HepG2 (cell line): Measurements from ENCODE around the gene KAZN. TPM values are rescaled to one million over a fixed set of nuclear protein-coding genes. Genes with fewer than 3 reads are reported as not detected.

Experiments used
- ATAC-seq: fragments of 200-7000 bp; cut with Tn5 transposase; 3 replicates; pipeline ENCODE4 v1.9.1; 2020; ENCODE audit warnings: mild to moderate bottlenecking, moderate library complexity
- BruUV-seq: library from RNA; stranded (reverse); fragments of 400-500 nt; replicated peaks from 2 replicates; lab custom pipeline; 2021; lab: Mats Ljungman, UMichigan
- CTCF ChIA-PET: fragments of 300-600 bp; formaldehyde crosslinking; extraction: SDS; loops from one replicate; lab custom pipeline; 2021; ENCODE audit warnings: low total read pairs, inconsistent platforms, low intra/inter-chr PET ratio; lab: Yijun Ruan, JAX
- POLR2A ChIA-PET: fragments of 350-600 bp; sonication (Branson Sonifier 250); formaldehyde crosslinking; loops from one replicate; lab custom pipeline; 2020; ENCODE audit warnings: antibody characterized with exemption, inconsistent platforms; lab: Yijun Ruan, JAX
- DNase-seq: peaks from one replicate; pipeline ENCODE4 v3.0.0-alpha.2; 2015; ENCODE audit warnings: low spot score
- FAIRE-seq: peaks from 3 replicates; lab custom pipeline; 2011; peaks lifted over from hg19 to GRCh38; lab: Jason Lieb, UNC
- H2AFZ ChIP-seq: one replicate; pipeline ENCODE4 v1.6.1; 2011; ENCODE audit warnings: low read length, inconsistent platforms
- H3K27ac ChIP-seq: fragments of 300-600 bp; 3 replicates; pipeline ENCODE4 v1.8.0; 2011; ENCODE audit warnings: mixed run types, mild to moderate bottlenecking, mixed read lengths, low read length, inconsistent platforms; ENCODE audit not compliant: insufficient read depth; ENCODE audit errors: extremely low read length
- H3K27me3 ChIP-seq, 2 experiments: fragments of 200-600 bp in 1 of 2; 2 replicates in 1 of 2; 3 replicates in 1 of 2; pipeline versions ENCODE4 v1.6.0 to v1.8.0; 2011; ENCODE audit warnings: low read length in 2 of 2, mild to moderate bottlenecking in 2 of 2, moderate library complexity in 2 of 2, inconsistent platforms in 1 of 2; ENCODE audit not compliant: insufficient read depth in 2 of 2, control insufficient read depth in 1 of 2
- H3K36me3 ChIP-seq, 2 experiments: fragments of 200-600 bp in 1 of 2; replicated peaks in 1 of 2; 2 replicates in 1 of 2; 3 replicates in 1 of 2; pipeline versions ENCODE4 v1.5.1 to v1.8.0; 2011; ENCODE audit warnings: low read length in 2 of 2, inconsistent platforms in 1 of 2; ENCODE audit not compliant: insufficient read depth in 2 of 2, control insufficient read depth in 1 of 2
- H3K4me1 ChIP-seq: 2 replicates; pipeline ENCODE4 v1.5.1; 2012; ENCODE audit warnings: low read length, inconsistent platforms; ENCODE audit not compliant: insufficient read depth
- H3K4me2 ChIP-seq: 2 replicates; pipeline ENCODE4 v1.6.0; 2011; ENCODE audit warnings: low read depth, low read length, inconsistent platforms
- H3K4me3 ChIP-seq, 3 experiments: fragments of 200-600 bp in 1 of 3; sonication (generic), shearing (Covaris generic) in 1 of 3; replicated peaks in 1 of 3; 2 replicates each; pipeline ENCODE4 v1.5.1; 2011 to 2016; ENCODE audit warnings: low read length in 3 of 3, inconsistent platforms in 2 of 3, low read depth in 2 of 3, mild to moderate bottlenecking in 2 of 3, control low read depth in 1 of 3, mixed read lengths in 1 of 3; ENCODE audit not compliant: insufficient read depth in 1 of 3
- H3K79me2 ChIP-seq: one replicate; pipeline ENCODE4 v1.6.1; 2011; ENCODE audit warnings: low read length, inconsistent platforms; ENCODE audit not compliant: insufficient read depth
- H3K9ac ChIP-seq: 2 replicates; pipeline ENCODE4 v1.6.0; 2011; ENCODE audit warnings: mild to moderate bottlenecking, low read depth, low read length, inconsistent platforms; ENCODE audit not compliant: insufficient read depth
- H3K9me3 ChIP-seq: 2 replicates; pipeline ENCODE4 v1.5.1; 2012; ENCODE audit warnings: mild to moderate bottlenecking, low read length
- H4K20me1 ChIP-seq: 2 replicates; pipeline ENCODE4 v1.6.0; 2011; ENCODE audit warnings: inconsistent platforms, mild to moderate bottlenecking, low read length, moderate library complexity; ENCODE audit not compliant: insufficient read depth
- ARID4A ChIP-seq: sonication (generic); formaldehyde crosslinking; IDR thresholded peaks from 2 replicates; pipeline ENCODE4 v1.5.0; 2020; ENCODE audit warnings: mild to moderate bottlenecking, missing genetic modification reagents, borderline replicate concordance
- CBFB ChIP-seq: sonication (generic); formaldehyde crosslinking; IDR thresholded peaks from 2 replicates; pipeline ENCODE4 v1.4.0; 2020; ENCODE audit warnings: missing genetic modification reagents
- KLF11 ChIP-seq: IDR thresholded peaks from 2 replicates; pipeline ENCODE4 v1.6.1; 2016; ENCODE audit warnings: missing compliant biosample characterization
- PHB2 ChIP-seq: fragments of 450-650 bp; IDR thresholded peaks from 2 replicates; pipeline ENCODE4 v1.6.1; 2018; ENCODE audit not compliant: partially characterized antibody
- ZNF639 ChIP-seq: conservative IDR thresholded peaks from 2 replicates; pipeline ENCODE4 v1.6.1; 2018; ENCODE audit warnings: missing genetic modification reagents
- ZNF747 ChIP-seq: sonication (generic); formaldehyde crosslinking; IDR thresholded peaks from 2 replicates; pipeline ENCODE4 v1.8.1; 2023; ENCODE audit warnings: missing genetic modification reagents, mild to moderate bottlenecking, borderline replicate concordance
- ZSCAN12 ChIP-seq: sonication (generic); formaldehyde crosslinking; IDR thresholded peaks from 2 replicates; pipeline ENCODE4 v1.9.0; 2021; ENCODE audit warnings: mild to moderate bottlenecking, missing genetic modification reagents
- WGBS: methylation state at CpG from one replicate; pipeline ENCODE4 v1.1.6; 2017; ENCODE audit warnings: low lambda C conversion rate; 5-methylcytosine and 5-hydroxymethylcytosine counted together
- in situ Hi-C: cut with HindIII; loops from 2 replicates; pipeline ENCODE4 v1.10.0; 2017; ENCODE audit warnings: low pct_unique_long_range_greater_than_20kb; ENCODE audit not compliant: extremely low pct_ligation_motif_present
- intact Hi-C: fragments of 100-400 bp; cut with micrococcal nuclease; formaldehyde crosslinking; loops from one replicate; pipeline ENCODE4 v1.10.0; 2022; ENCODE audit not compliant: unreplicated experiment
- polyA plus RNA-seq, 8 experiments: library from polyadenylated mRNA; depleted of rRNA in 3 of 8; stranded (reverse) in 7 of 8; unstranded in 1 of 8; fragments of >200 nt; fragmentation: Illumina TruSeq in 4 of 8; extraction: Trizol in 4 of 8; gene quantifications; 2 replicates each; pipeline versions ENCODE4 v1.2.1 to v1.2.3, GENCODE V29; 2011 to 2016; ENCODE audit warnings: low read depth in 4 of 8, missing spikeins in 1 of 8, mixed read lengths in 1 of 8; ENCODE audit not compliant: insufficient read depth in 1 of 8
- total RNA-seq, 5 experiments: library from RNA; depleted of rRNA; stranded (reverse); fragments of >200 nt; fragmentation: Illumina TruSeq; extraction: Trizol; gene quantifications; 2 replicates each; pipeline ENCODE4 v1.2.3, GENCODE V29; 2016; ENCODE audit warnings: low read depth in 1 of 5
- TF ChIP-seq, protein P1 (sequence below): sonication (generic); formaldehyde crosslinking; IDR thresholded peaks from 2 replicates; pipeline ENCODE4 v1.4.0; 2020; ENCODE audit warnings: missing genetic modification reagents
- TF ChIP-seq, protein P2 (sequence below): sonication (generic); formaldehyde crosslinking; IDR thresholded peaks from 2 replicates; pipeline ENCODE4 v1.4.0; 2020; ENCODE audit warnings: missing genetic modification reagents
- TF ChIP-seq, protein P3 (sequence below): sonication (generic); formaldehyde crosslinking; conservative IDR thresholded peaks from 2 replicates; pipeline ENCODE4 v1.8.0; 2022; ENCODE audit warnings: low read depth, missing genetic modification reagents

The KAZN gene
- total and polyA plus RNA-seq, 2 of the 13 experiments (the other 11 are each of a cell fraction or from before 2014, with no cell fraction given) = 10.4 to 13.5 TPM

DNA sequence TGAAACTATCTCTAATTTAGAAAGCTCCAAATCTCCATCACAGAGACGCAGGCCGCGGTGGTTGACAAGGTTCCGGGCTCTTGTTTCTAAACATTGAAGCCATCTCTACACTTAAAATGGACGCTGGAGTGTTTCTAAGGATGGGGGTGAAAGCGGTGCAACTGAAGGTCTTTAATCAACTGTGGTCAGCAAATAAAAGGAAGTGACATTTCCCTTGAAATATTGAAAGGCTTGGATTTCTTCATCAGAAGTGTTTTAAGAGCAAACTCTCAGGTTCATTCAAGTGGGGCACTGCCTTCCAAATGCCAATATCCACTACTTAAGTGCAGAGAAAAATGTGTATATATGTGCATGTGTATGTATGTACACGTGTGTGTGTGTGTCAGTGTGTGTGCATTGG, 117.3 kb downstream of the KAZN start:
- Histone ChIP-seq H3K36me3 (no peaks in the 10 kb centered on the region), H3K27me3 (peaks cover 0 to 58% of the 10 kb centered on the region in 2 experiments; a peak in 2 of 5 replicates), H4K20me1 (no peaks in the 10 kb centered on the region), H3K79me2 (no peaks in the 10 kb centered on the region), H3K27ac (no peak overlapping the region), H3K4me1 (no peaks in the 10 kb centered on the region), H3K4me2 (no peak overlapping the region), H3K9ac (no peak overlapping the region), H3K4me3 (no peak overlapping the region), H3K9me3 (no peaks in the 10 kb centered on the region), H2AFZ (no peak overlapping the region)
- in situ Hi-C loops = no loop called here
- no TSS peak for BruUV-seq
- ATAC-seq = no peak
- POLR2A ChIA-PET = no interaction called here
- intact Hi-C loops = no loop called here
- CTCF ChIA-PET = no interaction called here
- FAIRE-seq = no peak
- no peak for DNase-seq
- WGBS = 62% methylated on average over 6 of the region's 7 CpGs
- TF ChIP-seq, protein P1, sequence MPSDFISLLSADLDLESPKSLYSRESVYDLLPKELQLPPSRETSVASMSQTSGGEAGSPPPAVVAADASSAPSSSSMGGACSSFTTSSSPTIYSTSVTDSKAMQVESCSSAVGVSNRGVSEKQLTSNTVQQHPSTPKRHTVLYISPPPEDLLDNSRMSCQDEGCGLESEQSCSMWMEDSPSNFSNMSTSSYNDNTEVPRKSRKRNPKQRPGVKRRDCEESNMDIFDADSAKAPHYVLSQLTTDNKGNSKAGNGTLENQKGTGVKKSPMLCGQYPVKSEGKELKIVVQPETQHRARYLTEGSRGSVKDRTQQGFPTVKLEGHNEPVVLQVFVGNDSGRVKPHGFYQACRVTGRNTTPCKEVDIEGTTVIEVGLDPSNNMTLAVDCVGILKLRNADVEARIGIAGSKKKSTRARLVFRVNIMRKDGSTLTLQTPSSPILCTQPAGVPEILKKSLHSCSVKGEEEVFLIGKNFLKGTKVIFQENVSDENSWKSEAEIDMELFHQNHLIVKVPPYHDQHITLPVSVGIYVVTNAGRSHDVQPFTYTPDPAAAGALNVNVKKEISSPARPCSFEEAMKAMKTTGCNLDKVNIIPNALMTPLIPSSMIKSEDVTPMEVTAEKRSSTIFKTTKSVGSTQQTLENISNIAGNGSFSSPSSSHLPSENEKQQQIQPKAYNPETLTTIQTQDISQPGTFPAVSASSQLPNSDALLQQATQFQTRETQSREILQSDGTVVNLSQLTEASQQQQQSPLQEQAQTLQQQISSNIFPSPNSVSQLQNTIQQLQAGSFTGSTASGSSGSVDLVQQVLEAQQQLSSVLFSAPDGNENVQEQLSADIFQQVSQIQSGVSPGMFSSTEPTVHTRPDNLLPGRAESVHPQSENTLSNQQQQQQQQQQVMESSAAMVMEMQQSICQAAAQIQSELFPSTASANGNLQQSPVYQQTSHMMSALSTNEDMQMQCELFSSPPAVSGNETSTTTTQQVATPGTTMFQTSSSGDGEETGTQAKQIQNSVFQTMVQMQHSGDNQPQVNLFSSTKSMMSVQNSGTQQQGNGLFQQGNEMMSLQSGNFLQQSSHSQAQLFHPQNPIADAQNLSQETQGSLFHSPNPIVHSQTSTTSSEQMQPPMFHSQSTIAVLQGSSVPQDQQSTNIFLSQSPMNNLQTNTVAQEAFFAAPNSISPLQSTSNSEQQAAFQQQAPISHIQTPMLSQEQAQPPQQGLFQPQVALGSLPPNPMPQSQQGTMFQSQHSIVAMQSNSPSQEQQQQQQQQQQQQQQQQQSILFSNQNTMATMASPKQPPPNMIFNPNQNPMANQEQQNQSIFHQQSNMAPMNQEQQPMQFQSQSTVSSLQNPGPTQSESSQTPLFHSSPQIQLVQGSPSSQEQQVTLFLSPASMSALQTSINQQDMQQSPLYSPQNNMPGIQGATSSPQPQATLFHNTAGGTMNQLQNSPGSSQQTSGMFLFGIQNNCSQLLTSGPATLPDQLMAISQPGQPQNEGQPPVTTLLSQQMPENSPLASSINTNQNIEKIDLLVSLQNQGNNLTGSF (CRISPR knock-in tag) = no peak
- TF ChIP-seq, protein P2, sequence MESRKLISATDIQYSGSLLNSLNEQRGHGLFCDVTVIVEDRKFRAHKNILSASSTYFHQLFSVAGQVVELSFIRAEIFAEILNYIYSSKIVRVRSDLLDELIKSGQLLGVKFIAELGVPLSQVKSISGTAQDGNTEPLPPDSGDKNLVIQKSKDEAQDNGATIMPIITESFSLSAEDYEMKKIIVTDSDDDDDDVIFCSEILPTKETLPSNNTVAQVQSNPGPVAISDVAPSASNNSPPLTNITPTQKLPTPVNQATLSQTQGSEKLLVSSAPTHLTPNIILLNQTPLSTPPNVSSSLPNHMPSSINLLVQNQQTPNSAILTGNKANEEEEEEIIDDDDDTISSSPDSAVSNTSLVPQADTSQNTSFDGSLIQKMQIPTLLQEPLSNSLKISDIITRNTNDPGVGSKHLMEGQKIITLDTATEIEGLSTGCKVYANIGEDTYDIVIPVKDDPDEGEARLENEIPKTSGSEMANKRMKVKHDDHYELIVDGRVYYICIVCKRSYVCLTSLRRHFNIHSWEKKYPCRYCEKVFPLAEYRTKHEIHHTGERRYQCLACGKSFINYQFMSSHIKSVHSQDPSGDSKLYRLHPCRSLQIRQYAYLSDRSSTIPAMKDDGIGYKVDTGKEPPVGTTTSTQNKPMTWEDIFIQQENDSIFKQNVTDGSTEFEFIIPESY (CRISPR knock-in tag) = no peak
- TF ChIP-seq ZNF639 (CRISPR knock-in tag) = no peak
- no peak for TF ChIP-seq ZNF747 (CRISPR knock-in tag)
- no peak for TF ChIP-seq ARID4A
- TF ChIP-seq CBFB (CRISPR knock-in tag) = no peak
- no peak for TF ChIP-seq ZSCAN12 (CRISPR knock-in tag)
- TF ChIP-seq PHB2 = no peak
- TF ChIP-seq, protein P3, sequence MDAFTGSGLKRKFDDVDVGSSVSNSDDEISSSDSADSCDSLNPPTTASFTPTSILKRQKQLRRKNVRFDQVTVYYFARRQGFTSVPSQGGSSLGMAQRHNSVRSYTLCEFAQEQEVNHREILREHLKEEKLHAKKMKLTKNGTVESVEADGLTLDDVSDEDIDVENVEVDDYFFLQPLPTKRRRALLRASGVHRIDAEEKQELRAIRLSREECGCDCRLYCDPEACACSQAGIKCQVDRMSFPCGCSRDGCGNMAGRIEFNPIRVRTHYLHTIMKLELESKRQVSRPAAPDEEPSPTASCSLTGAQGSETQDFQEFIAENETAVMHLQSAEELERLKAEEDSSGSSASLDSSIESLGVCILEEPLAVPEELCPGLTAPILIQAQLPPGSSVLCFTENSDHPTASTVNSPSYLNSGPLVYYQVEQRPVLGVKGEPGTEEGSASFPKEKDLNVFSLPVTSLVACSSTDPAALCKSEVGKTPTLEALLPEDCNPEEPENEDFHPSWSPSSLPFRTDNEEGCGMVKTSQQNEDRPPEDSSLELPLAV = no peak
- TF ChIP-seq KLF11 (CRISPR knock-in tag) = no peak
